HT-29 (cell line): Measurements from ENCODE around the gene ACAP2. TPM values are rescaled to one million over a fixed set of nuclear protein-coding genes. Genes with fewer than 3 reads are reported as not detected.
A peak's percentile ranks its signal among the peaks of the same experiment; 100 is the strongest.
"Not testable (repeated sequence)": the region's sequence is repeated elsewhere in the genome, so short reads cannot be mapped to it uniquely, and the experiment has no call there.

Experiments
- DNase-seq: peaks from one replicate; pipeline ENCODE4 v3.0.0-alpha.2; 2015; ENCODE audit warnings: low spot score
- total RNA-seq: library from RNA; depleted of rRNA; stranded (reverse); fragments of >200 nt; shearing (Covaris generic); gene quantifications from 2 replicates; pipeline ENCODE4 v1.2.3, GENCODE V29; 2014; rRNA removed

ACAP2 gene, protein sequence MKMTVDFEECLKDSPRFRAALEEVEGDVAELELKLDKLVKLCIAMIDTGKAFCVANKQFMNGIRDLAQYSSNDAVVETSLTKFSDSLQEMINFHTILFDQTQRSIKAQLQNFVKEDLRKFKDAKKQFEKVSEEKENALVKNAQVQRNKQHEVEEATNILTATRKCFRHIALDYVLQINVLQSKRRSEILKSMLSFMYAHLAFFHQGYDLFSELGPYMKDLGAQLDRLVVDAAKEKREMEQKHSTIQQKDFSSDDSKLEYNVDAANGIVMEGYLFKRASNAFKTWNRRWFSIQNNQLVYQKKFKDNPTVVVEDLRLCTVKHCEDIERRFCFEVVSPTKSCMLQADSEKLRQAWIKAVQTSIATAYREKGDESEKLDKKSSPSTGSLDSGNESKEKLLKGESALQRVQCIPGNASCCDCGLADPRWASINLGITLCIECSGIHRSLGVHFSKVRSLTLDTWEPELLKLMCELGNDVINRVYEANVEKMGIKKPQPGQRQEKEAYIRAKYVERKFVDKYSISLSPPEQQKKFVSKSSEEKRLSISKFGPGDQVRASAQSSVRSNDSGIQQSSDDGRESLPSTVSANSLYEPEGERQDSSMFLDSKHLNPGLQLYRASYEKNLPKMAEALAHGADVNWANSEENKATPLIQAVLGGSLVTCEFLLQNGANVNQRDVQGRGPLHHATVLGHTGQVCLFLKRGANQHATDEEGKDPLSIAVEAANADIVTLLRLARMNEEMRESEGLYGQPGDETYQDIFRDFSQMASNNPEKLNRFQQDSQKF
- total RNA-seq = 16.0 and 16.4 TPM in 2 replicates

GRCh38 chr3:195442573-195443390, at the start of gene ACAP2:
TSS of gene ACAP2 (minus strand) at chr3:195443020. CDS start at chr3:195442847, 173 bp downstream.
- DNase-seq = peak; percentile 98

DNA sequence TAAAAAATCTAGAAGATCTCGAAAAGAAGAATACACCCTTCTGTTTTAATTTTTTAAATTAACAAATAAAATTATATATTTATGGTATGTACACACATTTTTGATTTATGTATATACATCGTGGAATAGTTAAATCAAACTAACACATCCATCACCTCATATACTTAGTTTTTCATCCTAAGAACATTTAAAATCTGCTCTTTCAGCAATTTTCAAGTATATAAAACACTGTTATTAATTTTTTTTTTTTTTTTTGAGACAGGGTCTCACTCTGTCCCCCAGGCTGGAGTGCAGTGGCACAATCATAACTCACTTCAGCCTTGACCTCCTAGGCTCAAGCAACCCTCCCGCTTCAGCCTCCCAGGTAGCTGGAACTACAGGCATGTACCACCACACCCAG, 32.8 kb upstream of the ACAP2 start:
- no peak for DNase-seq

DNA sequence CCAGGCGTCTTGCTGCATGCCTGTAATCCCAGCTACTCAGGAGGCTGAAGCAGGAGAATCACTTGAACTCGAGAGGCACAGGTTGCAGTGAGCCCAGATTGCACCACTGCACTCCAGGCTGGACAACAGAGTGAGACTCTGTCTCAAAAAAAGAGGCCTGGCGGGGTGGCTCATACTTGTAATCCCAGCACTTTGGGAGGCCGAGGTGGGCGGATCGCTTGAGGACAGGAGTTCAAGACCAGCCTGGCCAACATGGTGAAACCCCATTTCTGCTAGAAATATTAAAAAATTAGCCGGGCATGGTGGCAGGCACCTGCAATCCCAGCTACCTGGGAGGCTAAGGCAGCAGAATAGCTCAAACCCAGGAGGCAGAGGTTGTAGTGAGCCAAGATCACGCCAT, 32.3 kb upstream of the ACAP2 start:
- not testable (repeated sequence) for DNase-seq

DNA sequence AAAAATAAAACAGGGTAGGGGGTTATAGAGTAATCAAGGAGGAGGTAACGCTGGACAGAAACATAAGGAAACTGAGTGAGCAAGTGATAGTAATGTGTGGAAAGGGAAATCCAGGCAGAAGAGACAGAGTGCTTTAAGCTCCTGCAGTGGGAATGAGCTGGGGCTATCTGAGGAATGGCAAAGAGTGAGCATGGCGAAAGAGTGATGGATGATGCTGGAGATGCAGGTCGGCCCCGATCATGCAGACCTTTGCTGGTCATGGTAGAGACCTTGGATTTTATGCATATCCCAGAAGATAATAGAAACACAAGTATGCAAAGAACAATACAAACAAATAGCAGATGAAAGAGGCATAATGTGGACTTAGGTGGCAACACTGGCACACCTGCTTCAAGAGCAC, 26.0 kb upstream of the ACAP2 start:
- DNase-seq = no peak

DNA sequence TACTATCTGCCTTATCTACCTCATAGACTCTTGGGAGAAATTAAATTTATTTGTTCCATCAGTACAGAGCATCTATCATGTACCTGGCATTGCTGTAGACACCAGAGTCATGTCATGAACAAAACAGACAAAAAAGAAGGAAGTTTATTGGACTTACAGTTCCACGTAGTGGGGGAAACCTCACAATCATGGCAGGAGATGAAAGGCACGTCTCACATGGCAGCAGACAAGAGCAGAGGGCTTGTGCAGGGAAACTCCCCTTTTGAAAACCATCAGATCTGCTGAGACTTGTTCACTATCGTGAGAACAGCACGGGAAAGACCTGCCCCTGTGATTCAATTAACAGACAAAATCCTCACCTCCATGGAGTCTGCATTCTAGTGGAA, 25.6 kb upstream of the ACAP2 start:
- DNase-seq = no peak

GRCh38 chr3:195467641-195468390, 25.0 kb upstream of the ACAP2 start:
- no peak for DNase-seq

DNA sequence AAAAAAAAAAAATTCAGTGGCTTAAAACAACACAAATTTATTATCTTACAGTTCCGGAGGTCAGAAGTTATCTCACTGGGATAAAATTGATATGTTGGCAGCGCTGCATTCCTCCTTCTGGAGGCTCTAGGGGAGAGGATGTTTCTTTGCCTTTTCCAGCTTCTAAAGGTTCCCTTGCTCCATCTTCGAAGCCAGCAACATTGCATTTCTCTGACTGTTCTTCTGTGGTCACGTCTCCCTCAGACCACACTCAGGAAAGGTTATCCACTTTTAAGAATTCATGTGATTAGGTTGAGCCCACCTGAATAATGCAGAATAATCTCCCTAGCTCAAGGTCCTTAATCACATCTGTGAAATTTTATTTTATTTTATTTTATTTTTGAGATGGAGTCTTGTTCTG, 23.4 kb upstream of the ACAP2 start:
- DNase-seq = no peak

- DNase-seq = not testable (repeated sequence)
Observed at GRCh38 chr3:195462922-195463321, 20.1 kb upstream of the ACAP2 start.

- no peak for DNase-seq
Observed at GRCh38 chr3:195462308-195462610, 19.4 kb upstream of the ACAP2 start.

DNA sequence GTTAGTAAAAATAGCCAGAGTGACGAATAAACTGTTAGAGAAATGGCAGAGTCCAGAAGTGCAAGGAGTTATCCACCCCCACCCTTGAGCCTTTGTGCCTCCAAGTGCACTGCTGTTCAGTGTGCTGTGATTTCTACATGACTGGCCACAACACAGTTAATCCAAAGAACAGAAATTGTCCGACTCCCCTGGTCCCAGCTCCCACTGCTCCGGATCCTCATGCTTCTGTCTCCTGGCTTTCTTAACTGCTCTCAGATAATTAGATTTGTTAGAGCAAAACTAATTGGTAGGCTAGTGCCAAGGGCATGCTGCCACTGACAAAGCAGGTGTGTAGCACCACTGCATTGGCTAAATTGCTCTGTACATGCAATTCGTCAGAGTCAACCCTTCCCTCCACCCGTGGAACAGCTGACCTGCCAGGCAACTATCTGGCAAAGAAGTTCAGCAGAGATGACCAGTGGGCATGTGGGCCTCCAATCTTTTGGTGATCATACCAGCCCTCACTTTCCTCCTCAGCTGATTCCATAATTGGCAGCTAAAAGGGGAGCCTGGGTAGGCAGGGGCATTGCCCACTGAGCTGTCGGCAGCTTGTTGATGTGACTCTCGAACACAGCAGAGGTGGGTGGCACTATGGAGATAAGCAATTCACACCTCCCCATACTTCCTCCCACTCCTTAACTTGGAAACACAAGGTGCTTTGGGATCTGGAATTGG, 18.9 kb upstream of the ACAP2 start:
- no peak for DNase-seq

GRCh38 chr3:195460091-195460713, 17.4 kb upstream of the ACAP2 start:
- DNase-seq = no peak

- DNase-seq = no peak
Observed at GRCh38 chr3:195458316-195458717, 15.5 kb upstream of the ACAP2 start.

DNA sequence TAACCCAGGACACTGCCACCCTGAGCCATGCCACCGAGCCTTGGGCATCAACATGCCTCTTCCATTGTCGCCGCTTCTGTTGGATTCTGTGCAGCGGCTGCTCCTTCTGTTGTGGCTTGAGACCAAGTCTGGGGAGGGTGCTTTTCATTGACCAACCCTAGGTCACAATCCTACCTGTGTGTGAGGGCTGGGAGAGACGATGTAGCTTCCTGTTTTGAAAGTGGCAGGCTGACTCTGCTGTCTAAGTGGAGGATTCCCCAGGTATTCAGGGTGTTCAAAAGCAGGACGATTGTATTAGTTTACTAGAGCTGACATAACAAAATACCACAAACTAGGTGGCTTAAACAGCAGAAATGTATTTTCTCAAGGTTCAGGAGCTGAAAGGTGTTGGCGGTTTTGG, 13.0 kb upstream of the ACAP2 start:
- no peak for DNase-seq

DNA sequence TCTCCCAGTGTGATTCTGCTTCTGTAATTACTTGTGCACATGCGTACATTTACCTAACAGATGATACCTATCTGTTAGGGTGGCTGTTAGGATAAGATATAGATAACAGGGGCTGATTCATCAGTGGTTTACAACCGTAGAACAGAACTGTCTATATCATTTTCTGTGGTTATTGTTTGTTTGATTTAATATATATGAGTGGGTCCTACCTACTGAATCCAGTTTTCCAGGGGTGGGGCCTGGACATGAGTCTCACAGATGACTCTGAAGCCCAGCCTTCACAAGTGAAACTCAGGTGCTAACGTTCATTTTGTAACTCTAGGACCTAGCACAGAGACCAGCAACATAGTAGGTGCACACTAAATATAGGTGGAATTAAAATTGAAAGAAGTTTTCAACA, 10.4 kb upstream of the ACAP2 start:
- no peak for DNase-seq

DNA sequence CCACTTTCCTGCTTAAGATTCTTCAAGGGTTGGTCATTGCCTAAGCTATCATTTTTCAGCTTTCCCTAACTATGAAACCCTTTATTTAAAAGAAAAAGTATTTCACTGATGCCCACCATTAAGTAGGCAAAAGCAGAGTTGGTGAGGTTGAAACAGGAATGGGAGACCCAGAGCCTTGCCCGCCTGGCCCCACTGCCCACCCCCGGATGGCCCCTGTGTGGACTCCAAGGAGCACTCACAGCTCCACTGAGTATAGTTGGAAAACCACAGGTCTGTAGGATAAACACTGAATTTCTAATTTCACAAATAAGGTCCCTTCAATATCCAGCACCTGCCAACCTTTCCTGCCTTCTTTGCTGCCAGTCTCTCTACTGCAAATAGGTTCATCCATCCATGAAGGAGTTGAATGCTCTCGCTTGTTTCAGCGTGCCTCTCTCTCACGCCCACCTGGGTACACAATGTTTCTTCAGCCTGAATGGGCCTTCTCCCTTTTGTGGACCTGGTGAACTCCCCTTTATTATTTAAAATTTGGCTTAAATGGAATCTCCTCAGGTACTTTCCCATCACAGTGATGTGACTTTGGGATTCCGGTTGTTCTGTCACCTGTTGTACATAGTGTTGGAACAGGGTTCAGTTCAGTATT, 8.7 kb upstream of the ACAP2 start:
- DNase-seq = no peak

DNA sequence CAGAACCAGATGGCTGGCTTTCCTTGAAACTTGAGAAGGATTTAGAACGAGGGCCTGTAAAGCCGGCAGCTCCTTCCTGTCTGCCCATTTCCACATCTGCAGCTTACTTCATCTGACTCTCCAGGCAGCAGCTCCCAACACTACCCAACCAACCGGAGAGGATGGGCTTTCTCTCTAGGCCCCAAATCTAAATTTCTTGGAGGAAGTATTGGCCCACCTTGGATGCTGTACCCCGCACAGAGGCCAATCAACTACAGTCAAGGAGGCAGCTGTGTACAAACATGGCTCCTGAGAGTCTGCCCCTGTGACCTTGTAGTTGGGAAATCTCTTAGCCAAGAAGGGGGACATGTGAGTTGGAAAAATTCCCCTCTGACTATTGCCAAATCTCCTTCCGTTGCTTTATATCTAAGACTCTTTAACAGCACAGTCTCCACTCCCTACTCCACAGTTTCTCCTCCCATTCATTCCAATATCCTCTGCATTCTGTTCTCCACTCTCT, 8.0 kb upstream of the ACAP2 start:
- DNase-seq = no peak

DNA sequence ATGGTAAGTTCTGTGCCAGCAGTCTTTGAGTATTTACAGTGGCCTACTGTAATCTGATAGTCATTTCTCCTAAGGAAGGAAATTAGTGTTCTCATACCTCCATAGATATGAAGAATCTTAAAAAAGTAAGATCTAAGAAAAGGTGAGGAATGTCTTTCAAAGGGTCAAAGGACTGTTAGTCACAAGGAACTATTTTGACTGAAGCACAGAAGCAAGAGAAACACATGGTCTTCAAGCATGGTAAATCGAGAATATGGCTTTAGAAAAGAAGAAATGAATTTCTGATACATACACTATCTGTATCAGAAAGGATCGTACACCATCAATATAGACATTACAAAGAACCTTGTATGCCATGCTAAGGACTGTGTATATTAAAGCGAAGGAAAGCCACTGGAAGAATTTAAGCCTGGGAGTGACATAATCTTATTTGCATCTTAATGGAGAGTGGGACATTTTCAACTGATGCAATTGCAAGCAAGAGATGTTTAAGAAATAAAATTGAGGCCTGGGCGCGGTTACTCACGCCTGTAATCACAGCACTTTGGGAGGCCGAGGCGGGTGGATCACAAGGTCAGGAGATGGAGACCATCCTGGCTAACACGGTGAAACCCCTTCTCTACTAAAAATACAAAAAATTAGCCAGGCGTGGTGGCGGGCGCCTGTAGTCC, 5.5 kb upstream of the ACAP2 start:
- no peak for DNase-seq

DNA sequence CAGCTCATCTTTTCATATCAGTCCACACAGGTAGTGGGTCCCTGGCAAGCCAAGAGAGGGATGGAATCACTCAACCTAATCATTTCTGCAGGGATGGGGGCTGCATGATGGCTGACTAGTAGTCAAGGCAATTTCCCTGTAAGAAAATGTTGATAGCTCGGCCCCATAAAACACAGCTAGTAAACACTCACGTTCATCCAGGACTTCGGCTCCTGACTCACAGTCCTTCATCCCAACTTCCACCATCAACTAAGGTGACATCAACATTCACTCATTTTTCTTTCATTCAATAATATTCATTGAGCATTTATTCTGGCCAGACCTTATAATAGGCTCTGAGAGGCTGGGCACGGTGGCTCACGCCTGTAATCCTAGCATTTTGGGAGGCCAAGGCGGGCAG, 4.4 kb upstream of the ACAP2 start:
- no peak for DNase-seq

DNA sequence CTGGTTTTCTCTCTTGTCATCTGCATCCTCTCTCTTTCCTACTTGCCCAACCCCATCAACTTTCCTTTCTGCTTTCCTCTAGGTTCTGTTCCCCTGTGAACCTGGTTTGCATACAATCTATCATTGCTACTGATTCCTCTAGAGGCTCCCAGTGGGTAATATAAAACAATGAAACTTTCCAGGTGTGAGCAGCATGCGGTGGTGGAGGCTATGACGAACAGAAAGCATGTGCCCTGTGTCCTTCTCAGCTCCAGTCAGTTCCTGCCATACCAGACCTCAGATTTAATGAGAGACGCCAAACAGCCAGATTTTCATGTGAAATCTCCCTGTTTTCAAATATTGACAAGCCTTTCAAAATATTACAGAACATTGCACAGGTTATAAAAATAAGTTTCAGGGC, 3.5 kb upstream of the ACAP2 start:
- no peak for DNase-seq
